PC-9 (cell line): ENCODE results near the gene CHRFAM7A. TPM values are rescaled to one million over a fixed set of nuclear protein-coding genes. Genes with fewer than 3 reads are reported as not detected.
"Not testable (repeated sequence)": the region's sequence is repeated elsewhere in the genome, so short reads cannot be mapped to it uniquely, and the experiment has no call there.

Source experiments
- Bru-seq: library from RNA; stranded (reverse); fragments of 400-500 nt; gene quantifications from one replicate; lab custom pipeline; 2021; lab: Mats Ljungman, UMichigan
- BruChase-seq, 2 experiments: library from RNA; stranded (reverse); fragments of 400-500 nt; gene quantifications; one replicate each; lab custom pipeline; 2021; lab: Mats Ljungman, UMichigan
- BruUV-seq: library from RNA; stranded (reverse); fragments of 400-500 nt; replicated peaks from 2 replicates; lab custom pipeline; 2021; lab: Mats Ljungman, UMichigan
- CTCF ChIA-PET: fragments of 300-600 bp; sonication (Branson Sonifier 250); formaldehyde crosslinking; loops from one replicate; lab custom pipeline; 2022; ENCODE audit warnings: antibody characterized with exemption; lab: Charles Lee
- POLR2A ChIA-PET: fragments of 300-600 bp; sonication (Branson Sonifier 250); formaldehyde crosslinking; loops from one replicate; lab custom pipeline; 2022; ENCODE audit warnings: antibody characterized with exemption; ENCODE audit not compliant: unreplicated experiment; lab: Charles Lee
- DNase-seq, 2 experiments: peaks; one replicate each; pipeline versions ENCODE4 v3.0.0 to v3.0.0-alpha.2; 2015 to 2022; ENCODE audit warnings: mixed read lengths in 1 of 2
- H2AFZ ChIP-seq: fragments of 200-600 bp; sonication (generic); 2 replicates; pipeline ENCODE4 v1.8.1; 2017; ENCODE audit warnings: antibody characterized with exemption
- H3F3A ChIP-seq: fragments of 200-600 bp; sonication (generic); 2 replicates; pipeline ENCODE4 v1.8.1; 2017; ENCODE audit warnings: antibody characterized with exemption, mild to moderate bottlenecking, low read depth; ENCODE audit not compliant: insufficient read depth
- H3K27ac ChIP-seq: fragments of 200-600 bp; sonication (generic); 2 replicates; pipeline ENCODE4 v1.6.1; 2016; ENCODE audit warnings: mixed run types
- H3K27me3 ChIP-seq: fragments of 200-600 bp; sonication (generic); 2 replicates; pipeline ENCODE4 v1.6.1; 2016; ENCODE audit warnings: low read depth, mixed run types; ENCODE audit not compliant: insufficient read depth
- H3K36me3 ChIP-seq: fragments of 200-600 bp; sonication (generic); 2 replicates; pipeline ENCODE4 v1.6.1; 2016; ENCODE audit warnings: low read depth, mixed run types
- H3K4me1 ChIP-seq: fragments of 200-600 bp; sonication (generic); replicated peaks from 2 replicates; pipeline ENCODE4 v1.6.1; 2016; ENCODE audit warnings: mixed run types; ENCODE audit not compliant: insufficient read depth
- H3K4me2 ChIP-seq: fragments of 200-600 bp; sonication (generic); 2 replicates; pipeline ENCODE4 v1.6.1; 2017; ENCODE audit warnings: mixed run types
- H3K4me3 ChIP-seq: fragments of 200-600 bp; sonication (generic); 2 replicates; pipeline ENCODE4 v1.6.1; 2016; ENCODE audit warnings: mixed run types
- H3K79me2 ChIP-seq: fragments of 200-600 bp; sonication (generic); 2 replicates; pipeline ENCODE4 v1.6.1; 2017; ENCODE audit warnings: low read depth, mixed run types
- H3K9me2 ChIP-seq: fragments of 200-600 bp; sonication (generic); 2 replicates; pipeline ENCODE4 v1.8.1; 2017; ENCODE audit warnings: mild to moderate bottlenecking; ENCODE audit not compliant: insufficient read depth
- H3K9me3 ChIP-seq: fragments of 200-600 bp; sonication (generic); 2 replicates; pipeline ENCODE4 v1.8.1; 2016; ENCODE audit warnings: low read depth; ENCODE audit not compliant: insufficient read depth
- H4K20me1 ChIP-seq: fragments of 200-600 bp; sonication (generic); 2 replicates; pipeline ENCODE4 v1.8.1; 2017; ENCODE audit not compliant: insufficient read depth
- intact Hi-C: fragments of 100-400 bp; cut with micrococcal nuclease; formaldehyde crosslinking; loops from one replicate; pipeline ENCODE4 v1.10.0; 2022; ENCODE audit not compliant: unreplicated experiment
- long read RNA-seq: library from polyadenylated mRNA; stranded (forward); transcript quantifications from one replicate; pipeline ENCODE4 v2.0.0, GENCODE V29; 2022
- total RNA-seq: library from RNA; stranded (reverse); gene quantifications from 2 replicates; pipeline ENCODE4 v1.2.3, GENCODE V29; 2021

The CHRFAM7A gene
- total RNA-seq, result not detected in 2 replicates
- Bru-seq, nascent RNA, result not detected
- BruChase-seq, experiment 1, labeled RNA remaining after a 2-hour chase, result not detected
- not detected for BruChase-seq, experiment 2, labeled RNA remaining after a 6-hour chase
- long read RNA-seq, result 0 reads

DNA sequence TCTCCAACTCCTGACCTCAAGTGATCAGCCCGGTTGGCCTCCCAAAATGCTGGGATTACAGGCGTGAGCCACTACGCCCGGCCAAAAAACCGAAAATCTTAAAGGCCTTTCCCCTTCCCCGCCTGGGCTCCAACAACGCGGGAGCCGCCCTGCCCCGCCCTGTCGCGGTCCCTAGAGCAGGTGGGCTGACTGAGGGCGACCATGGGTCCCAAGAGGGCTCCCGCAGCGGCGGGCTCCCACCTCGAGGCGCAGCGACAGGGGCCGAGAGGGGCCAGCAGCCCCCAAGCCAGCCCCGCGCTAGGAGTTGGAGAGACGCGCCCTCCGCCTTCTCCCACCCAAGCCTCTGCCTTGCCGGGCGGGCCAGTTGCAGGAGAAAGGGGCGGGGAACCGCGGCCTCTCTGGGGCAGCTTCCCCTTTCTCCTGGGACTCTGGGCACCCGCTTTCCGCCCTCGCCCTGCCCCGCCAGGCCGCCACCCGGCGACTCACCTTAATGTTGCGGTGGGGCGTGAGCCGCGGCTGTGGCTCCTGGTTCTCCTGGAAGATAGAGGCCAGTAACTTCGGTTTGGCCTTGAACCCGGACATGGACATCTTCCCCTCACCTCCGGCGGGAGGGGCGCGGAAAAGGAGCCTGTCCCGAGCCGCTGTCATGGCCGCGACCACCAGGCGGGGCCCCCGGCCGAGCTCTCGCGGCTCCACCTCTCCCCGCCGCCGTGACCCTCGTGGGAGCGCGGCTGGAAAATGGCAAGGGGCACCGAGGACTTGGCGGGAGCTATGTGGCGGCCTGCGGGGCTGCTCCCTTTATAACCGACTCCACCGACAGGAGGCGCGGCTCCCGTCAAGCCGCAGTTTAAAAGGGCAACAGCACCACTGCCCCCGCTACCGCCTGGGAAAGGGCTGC, at the start of gene CHRFAM7A:
CHRFAM7A (minus strand) TSS at position 775 of the 898 bp plus-strand sequence. CDS start 10,189 bp downstream, outside the sequence.
- POLR2A ChIA-PET, H2AFZ ChIP-seq, H3K36me3 ChIP-seq, intact Hi-C loops, H3K27ac ChIP-seq, H3K4me3 ChIP-seq, H3K4me2 ChIP-seq, H3K9me3 ChIP-seq, H4K20me1 ChIP-seq, H3K4me1 ChIP-seq, CTCF ChIA-PET, H3F3A ChIP-seq, DNase-seq, H3K27me3 ChIP-seq, BruUV-seq, H3K79me2 ChIP-seq, H3K9me2 ChIP-seq: not testable (repeated sequence)

DNA sequence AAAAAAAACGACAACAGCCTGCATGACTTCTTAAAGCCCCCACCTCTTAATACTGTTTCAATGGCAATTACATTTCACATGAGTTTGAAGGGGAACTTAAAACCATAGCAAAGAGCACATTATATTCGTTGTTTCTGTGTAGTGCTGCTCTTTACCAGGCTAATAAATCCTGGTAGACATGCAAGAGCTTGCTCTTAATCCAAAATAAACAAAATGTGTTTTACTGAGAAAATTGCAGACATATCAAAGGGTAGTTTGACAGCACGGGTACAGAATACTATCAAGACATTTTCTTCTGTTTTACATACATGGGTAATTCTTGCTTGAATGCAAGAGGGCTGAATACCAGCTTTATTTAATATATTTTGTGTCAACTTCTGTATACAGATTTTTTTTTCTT, 45.0 kb upstream of the CHRFAM7A start:
- CTCF ChIA-PET, POLR2A ChIA-PET, BruUV-seq, H3K4me3 ChIP-seq, H3K36me3 ChIP-seq, H4K20me1 ChIP-seq, H2AFZ ChIP-seq, intact Hi-C loops, H3K27ac ChIP-seq, H3K4me2 ChIP-seq, H3K27me3 ChIP-seq, DNase-seq, H3K4me1 ChIP-seq, H3K9me2 ChIP-seq, H3K9me3 ChIP-seq, H3F3A ChIP-seq, H3K79me2 ChIP-seq: not testable (repeated sequence)

DNA sequence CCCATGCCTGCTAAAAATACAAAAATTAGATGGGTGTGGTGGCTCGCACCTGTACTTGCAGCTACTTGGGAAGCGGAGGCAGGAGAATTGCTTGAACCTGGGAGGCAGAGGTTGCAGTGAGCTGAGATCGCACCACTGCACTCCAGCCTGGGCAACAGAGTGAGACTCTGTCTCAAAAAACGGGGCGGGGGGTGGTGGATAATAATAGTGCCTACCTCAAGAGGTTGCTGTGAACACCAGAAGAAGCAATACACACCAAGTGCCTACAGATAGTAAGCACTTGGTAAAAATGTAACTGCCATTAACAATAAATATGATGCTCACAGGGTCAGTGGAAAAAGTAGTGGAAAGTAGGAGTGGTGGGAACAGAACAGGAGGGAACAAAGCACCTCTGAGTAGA, 42.5 kb upstream of the CHRFAM7A start:
- H3K27me3 ChIP-seq, H3F3A ChIP-seq, H2AFZ ChIP-seq, H3K27ac ChIP-seq, intact Hi-C loops, BruUV-seq, CTCF ChIA-PET, H4K20me1 ChIP-seq, H3K36me3 ChIP-seq, DNase-seq, H3K9me3 ChIP-seq, H3K4me2 ChIP-seq, H3K4me3 ChIP-seq, H3K79me2 ChIP-seq, POLR2A ChIA-PET, H3K9me2 ChIP-seq, H3K4me1 ChIP-seq: not testable (repeated sequence)

- intact Hi-C loops, H3K27me3 ChIP-seq, H3K4me3 ChIP-seq, H3K4me1 ChIP-seq, H3K27ac ChIP-seq, H3K4me2 ChIP-seq, DNase-seq, H3K9me2 ChIP-seq, CTCF ChIA-PET, POLR2A ChIA-PET, H3K9me3 ChIP-seq, H2AFZ ChIP-seq, H4K20me1 ChIP-seq, H3F3A ChIP-seq, H3K79me2 ChIP-seq, H3K36me3 ChIP-seq, BruUV-seq: not testable (repeated sequence)
Measured at GRCh38 chr15:30420723-30421122, 27.4 kb upstream of the CHRFAM7A start.

GRCh38 chr15:30414160-30414559, 20.8 kb upstream of the CHRFAM7A start, which contains the start of gene GOLGA8R:
GOLGA8R (minus strand) TSS chr15:30414260; CDS start chr15:30414162, 98 bp downstream.
- H2AFZ ChIP-seq, H3K4me1 ChIP-seq, H3K9me3 ChIP-seq, H4K20me1 ChIP-seq, DNase-seq, POLR2A ChIA-PET, CTCF ChIA-PET, H3K36me3 ChIP-seq, H3K27me3 ChIP-seq, H3K4me2 ChIP-seq, H3F3A ChIP-seq, H3K27ac ChIP-seq, H3K79me2 ChIP-seq, H3K4me3 ChIP-seq, H3K9me2 ChIP-seq, BruUV-seq, intact Hi-C loops: not testable (repeated sequence)

- CTCF ChIA-PET, POLR2A ChIA-PET, H3F3A ChIP-seq, H4K20me1 ChIP-seq, H3K79me2 ChIP-seq, BruUV-seq, H3K9me3 ChIP-seq, H3K9me2 ChIP-seq, H2AFZ ChIP-seq, H3K4me1 ChIP-seq, H3K27me3 ChIP-seq, intact Hi-C loops, H3K4me3 ChIP-seq, DNase-seq, H3K27ac ChIP-seq, H3K36me3 ChIP-seq, H3K4me2 ChIP-seq: not testable (repeated sequence)
Measured at GRCh38 chr15:30407636-30408035, 14.3 kb upstream of the CHRFAM7A start.
